GM21367 (cell line): Measurements from ENCODE around the gene INCA1.
"Not testable (repeated sequence)": the region's sequence is repeated elsewhere in the genome, so short reads cannot be mapped to it uniquely, and the experiment has no call there.

Experiments used
- ATAC-seq: cut with Tn5 transposase; IDR thresholded peaks from one replicate; pipeline ENCODE4 v1.9.1; 2021; ENCODE audit not compliant: unreplicated experiment

The INCA1 gene, protein sequence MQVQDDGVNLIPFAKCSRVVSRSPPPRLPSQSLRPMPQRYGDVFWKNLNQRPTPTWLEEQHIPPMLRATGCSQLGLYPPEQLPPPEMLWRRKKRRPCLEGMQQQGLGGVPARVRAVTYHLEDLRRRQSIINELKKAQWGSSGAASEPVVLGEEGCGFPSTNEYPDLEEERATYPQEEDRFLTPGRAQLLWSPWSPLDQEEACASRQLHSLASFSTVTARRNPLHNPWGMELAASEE

DNA sequence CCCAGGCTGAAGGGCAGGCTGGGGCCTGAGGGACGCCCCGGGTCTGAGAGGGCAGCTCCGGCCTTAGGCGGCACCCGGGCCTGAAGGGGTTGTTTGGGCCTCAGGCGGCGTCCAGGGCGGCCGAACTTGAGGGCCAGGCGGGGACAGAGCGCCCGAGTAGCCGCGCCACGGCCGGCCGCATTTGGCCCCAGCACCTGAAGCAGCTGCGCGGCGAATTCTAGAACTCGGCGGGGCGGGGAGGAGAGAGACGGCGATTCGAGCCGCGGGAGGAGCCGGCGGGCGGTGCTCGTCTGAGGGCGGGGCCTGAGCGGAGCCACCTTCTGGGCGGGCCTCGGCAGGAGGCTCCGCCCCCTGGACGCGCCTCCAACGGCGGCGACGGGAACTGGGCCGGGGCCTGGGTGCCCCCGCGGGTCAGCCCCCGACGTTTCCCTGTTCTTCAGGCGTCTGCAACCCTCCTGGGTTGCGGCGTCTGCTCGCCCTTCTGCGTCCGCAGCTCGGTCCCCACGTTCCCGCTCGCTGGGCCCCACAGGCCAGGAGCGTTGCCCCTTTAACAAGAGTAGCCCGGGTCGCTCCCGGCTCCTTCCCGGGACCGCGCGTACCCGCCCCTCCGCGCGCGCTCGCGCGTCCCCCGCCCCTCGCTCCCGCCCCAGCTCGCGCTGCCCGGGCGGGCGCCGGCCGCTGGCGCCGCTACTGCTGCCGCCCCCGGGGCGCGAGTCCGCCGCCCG is at the start of gene INCA1, which contains the start of gene KIF1C:
Gene INCA1 (minus strand): TSS at position 221 of the 725 bp plus-strand sequence. CDS start 3,085 bp downstream, outside the sequence.
Gene KIF1C (plus strand): TSS at position 649 of the 725 bp plus-strand sequence. CDS start 2,297 bp downstream, outside the sequence.
- ATAC-seq, result peak; percentile 72

GRCh38 chr17:5045496-5045895 is 48.2 kb upstream of the INCA1 start:
- ATAC-seq, result no peak

DNA sequence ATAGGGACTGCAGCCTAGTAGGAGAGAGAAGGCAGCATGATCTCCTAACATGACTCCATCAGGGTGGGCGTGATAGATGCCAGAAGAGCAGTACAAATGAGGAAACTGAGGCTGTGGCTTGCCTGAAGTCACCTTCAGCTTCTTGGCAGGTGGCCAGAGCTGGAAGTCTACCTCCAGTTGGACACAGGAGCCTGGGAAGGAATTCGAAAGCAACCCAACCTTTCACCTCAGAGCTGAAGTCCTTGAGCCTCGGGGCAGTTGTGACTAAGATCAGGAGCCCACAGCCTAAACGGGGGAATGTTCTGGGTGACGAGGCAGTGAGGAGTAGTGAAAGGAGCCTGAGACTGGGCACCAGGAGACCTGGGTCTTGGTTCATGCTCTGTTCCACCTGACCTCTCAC is 47.3 kb upstream of the INCA1 start:
- ATAC-seq, result no peak

GRCh38 chr17:5043524-5043923 is 46.2 kb upstream of the INCA1 start:
- no peak for ATAC-seq

- no peak for ATAC-seq
These were observed 45.1 kb upstream of the INCA1 start for GRCh38 chr17:5042157-5043022.

- ATAC-seq, result no peak
These were observed 38.0 kb upstream of the INCA1 start, which contains the start of gene SLC52A1 for GRCh38 chr17:5035315-5035714. SLC52A1 (minus strand) TSS chr17:5035426; CDS start chr17:5034606, 820 bp downstream.

- no peak for ATAC-seq
These were observed 37.3 kb upstream of the INCA1 start for GRCh38 chr17:5034651-5035050.

DNA sequence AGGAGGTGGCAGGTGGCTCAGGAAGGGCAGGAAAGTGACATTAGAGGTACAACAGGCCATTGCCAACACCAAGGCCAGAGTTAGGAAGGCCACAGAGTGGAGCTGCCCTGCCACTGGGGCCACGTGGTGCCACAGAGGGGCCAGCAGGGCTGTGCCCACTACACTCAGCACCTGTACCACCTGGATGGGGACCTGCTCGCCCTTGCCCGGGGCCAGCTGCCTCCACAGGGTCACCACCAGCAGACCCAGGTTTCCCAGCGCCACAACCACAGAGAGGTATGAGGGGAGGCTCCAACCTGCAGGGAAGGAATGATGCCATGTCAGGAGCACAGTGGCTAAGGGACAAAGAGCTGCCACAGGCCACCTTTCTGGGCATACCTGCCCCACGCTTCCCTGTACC is 36.7 kb upstream of the INCA1 start:
- ATAC-seq, result no peak

GRCh38 chr17:5033352-5034015 is 36.2 kb upstream of the INCA1 start:
- no peak for ATAC-seq

- no peak for ATAC-seq
These were observed 35.5 kb upstream of the INCA1 start for GRCh38 chr17:5032865-5033264.

GRCh38 chr17:5031365-5032082 is 34.2 kb upstream of the INCA1 start:
- peak; percentile 53 for ATAC-seq

GRCh38 chr17:5030168-5030567 is 32.8 kb upstream of the INCA1 start:
- ATAC-seq, result not testable (repeated sequence)

GRCh38 chr17:5027916-5028315 is 30.6 kb upstream of the INCA1 start:
- ATAC-seq, result no peak

- ATAC-seq, result no peak
These were observed 30.0 kb upstream of the INCA1 start for GRCh38 chr17:5027299-5027698.

DNA sequence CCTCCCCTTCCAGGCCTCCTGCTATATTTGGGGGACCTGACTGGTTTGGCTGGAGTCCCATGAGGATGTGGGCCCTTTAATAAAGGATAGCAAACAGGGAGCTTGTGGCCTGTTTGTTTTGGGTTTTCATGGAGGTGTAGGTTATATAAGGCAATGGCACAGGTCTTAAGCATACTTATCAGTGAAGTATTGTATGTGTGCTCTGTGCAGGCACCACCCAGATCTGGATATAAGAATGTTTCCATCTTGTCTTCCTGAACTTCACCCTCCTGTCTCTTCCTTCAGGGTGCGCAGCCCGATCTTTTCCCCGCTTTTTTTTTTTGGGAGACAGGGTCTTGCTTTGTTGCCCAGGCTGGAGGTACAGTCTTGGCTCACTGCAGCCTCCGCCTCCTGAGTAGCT is 27.3 kb upstream of the INCA1 start:
- no peak for ATAC-seq

- no peak for ATAC-seq
These were observed 26.3 kb upstream of the INCA1 start for GRCh38 chr17:5023588-5024147.

DNA sequence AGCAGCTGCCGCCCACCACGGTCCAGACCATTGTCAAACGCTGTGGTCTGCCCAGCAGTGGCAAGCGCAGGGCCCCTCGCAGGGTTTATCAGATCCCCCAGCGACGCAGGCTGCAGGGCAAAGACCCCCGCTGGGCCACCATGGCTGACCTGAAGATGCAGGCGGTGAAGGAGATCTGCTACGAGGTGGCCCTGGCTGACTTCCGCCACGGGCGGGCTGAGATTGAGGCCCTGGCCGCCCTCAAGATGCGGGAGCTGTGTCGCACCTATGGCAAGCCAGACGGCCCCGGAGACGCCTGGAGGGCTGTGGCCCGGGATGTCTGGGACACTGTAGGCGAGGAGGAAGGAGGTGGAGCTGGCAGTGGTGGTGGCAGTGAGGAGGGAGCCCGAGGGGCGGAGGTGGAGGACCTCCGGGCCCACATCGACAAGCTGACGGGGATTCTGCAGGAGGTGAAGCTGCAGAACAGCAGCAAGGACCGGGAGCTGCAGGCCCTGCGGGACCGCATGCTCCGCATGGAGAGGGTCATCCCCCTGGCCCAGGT is 24.9 kb upstream of the INCA1 start:
- ATAC-seq, result no peak

- no peak for ATAC-seq
These were observed 23.2 kb upstream of the INCA1 start for GRCh38 chr17:5020502-5021023.

GRCh38 chr17:5019475-5019956 is 22.2 kb upstream of the INCA1 start:
- ATAC-seq, result no peak
